Measurements from ENCODE around the gene OR8B12. TPM values are rescaled to one million over a fixed set of nuclear protein-coding genes. Genes with fewer than 3 reads are reported as not detected.

Gene OR8B12
- total RNA-seq, 2 donors from 2014 or later, result not detected

DNA sequence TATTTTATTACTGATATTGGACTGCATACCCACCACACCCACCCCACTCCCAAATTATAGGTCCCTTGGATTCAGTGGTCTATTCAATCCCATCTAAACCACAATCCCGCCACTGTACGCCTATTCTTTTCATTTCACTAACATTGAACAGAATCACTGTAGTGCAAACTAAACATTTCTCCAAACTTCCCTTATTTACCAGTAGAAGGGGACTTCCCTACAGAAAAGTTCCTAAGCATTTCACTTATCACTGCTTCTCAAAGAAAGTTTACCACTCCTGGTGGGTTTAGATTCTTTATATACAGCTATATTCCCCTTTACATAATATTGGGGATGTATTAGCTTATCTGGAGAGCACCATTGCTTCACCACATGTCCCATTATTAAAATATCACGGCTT, 29.3 kb downstream of the OR8B12 start:
- peaks cover 0 to 8% of the 10 kb centered on the region in 2 donors for H3K4me1 Mint-ChIP-seq (ENCODE audit: low read depth in 2 of 2)
- no peak overlapping the region for H3K27ac Mint-ChIP-seq
- no peak for DNase-seq (ENCODE audit: low spot score)
- ATAC-seq, result no peak
- H3K9me3 Mint-ChIP-seq, result peaks cover 3% of the 10 kb centered on the region
- no peaks in the 10 kb centered on the region for H3K36me3 Mint-ChIP-seq
- H3K4me3 Mint-ChIP-seq, result no peak overlapping the region
- peaks cover 6 to 17% of the 10 kb centered on the region in 2 donors for H3K27me3 Mint-ChIP-seq

GRCh38 chr11:124511745-124512144, 31.7 kb downstream of the OR8B12 start:
- peaks cover 14% of the 10 kb centered on the region for H3K36me3 Mint-ChIP-seq
- peaks cover 4 to 29% of the 10 kb centered on the region in 2 donors for H3K27me3 Mint-ChIP-seq
- no peak for ATAC-seq

DNA sequence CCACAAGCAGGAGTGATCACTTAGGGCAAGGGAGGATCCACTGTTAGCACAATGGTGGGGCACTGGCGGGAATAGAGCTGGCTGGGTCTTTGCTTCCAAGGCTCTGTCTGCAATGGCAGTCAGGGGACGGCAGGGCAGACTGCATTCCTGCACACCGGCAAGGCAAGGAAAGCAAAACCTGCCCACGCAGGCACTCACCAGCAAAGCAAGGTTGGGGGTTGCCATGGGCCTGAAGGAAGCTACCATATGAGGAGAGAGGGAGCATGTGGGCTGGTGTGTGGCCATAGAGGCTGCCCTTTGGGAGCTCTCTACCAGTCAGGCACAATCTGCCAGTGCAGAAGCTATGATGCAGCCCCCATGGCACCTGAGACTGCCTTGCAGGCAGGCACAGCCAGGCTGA, 33.2 kb downstream of the OR8B12 start:
- Mint-ChIP-seq H3K4me3 (no peak overlapping the region), H3K4me1 (ENCODE audit: low read depth in 2 of 2) (no peaks in the 10 kb centered on the region), H3K36me3 (peaks cover 14% of the 10 kb centered on the region), H3K27ac (no peak overlapping the region), H3K27me3 (peaks cover 0 to 22% of the 10 kb centered on the region in 2 donors), H3K9me3 (peaks cover 7% of the 10 kb centered on the region)
- ATAC-seq (no peak), DNase-seq (ENCODE audit: low spot score) (no peak)

More at GRCh38 chr11:124511745-124512144, 31.7 kb downstream of the OR8B12 start:
- H3K4me1 Mint-ChIP-seq (ENCODE audit: low read depth in 2 of 2), result peaks cover 0 to 6% of the 10 kb centered on the region in 2 donors
- DNase-seq (ENCODE audit: low spot score), result no peak
- no peak overlapping the region for H3K4me3 Mint-ChIP-seq
- H3K27ac Mint-ChIP-seq, result no peak overlapping the region
- H3K9me3 Mint-ChIP-seq, result peaks cover 7% of the 10 kb centered on the region

- no peak overlapping the region for H3K4me3 Mint-ChIP-seq
- H3K27me3 Mint-ChIP-seq, result peaks cover 2 to 14% of the 10 kb centered on the region in 2 donors
- no peak for DNase-seq (ENCODE audit: low spot score)
- ATAC-seq, result no peak
- H3K36me3 Mint-ChIP-seq, result no peaks in the 10 kb centered on the region
- no peaks in the 10 kb centered on the region for H3K9me3 Mint-ChIP-seq
- no peak overlapping the region for H3K27ac Mint-ChIP-seq
- no peaks in the 10 kb centered on the region for H3K4me1 Mint-ChIP-seq (ENCODE audit: low read depth in 2 of 2)
These were observed 43.7 kb downstream of the OR8B12 start for GRCh38 chr11:124499711-124500110.

GRCh38 chr11:124493016-124493655, 50.3 kb downstream of the OR8B12 start:
- Mint-ChIP-seq H3K4me1 (ENCODE audit: low read depth in 2 of 2) (no peaks in the 10 kb centered on the region), H3K27me3 (peaks cover 2 to 16% of the 10 kb centered on the region in 2 donors), H3K4me3 (no peak overlapping the region), H3K27ac (no peak overlapping the region), H3K9me3 (no peaks in the 10 kb centered on the region), H3K36me3 (no peaks in the 10 kb centered on the region)
- ATAC-seq, result no peak
- no peak for DNase-seq (ENCODE audit: low spot score)

Other genes with a start within 250 kb of the OR8B12 start
- not detected for gene OR8D1, start 229.7 kb downstream of the OR8B12 start, total RNA-seq
- gene OR8D2, start 223.5 kb downstream of the OR8B12 start, total RNA-seq, result not detected
- not detected for gene OR8B2, start 159.2 kb downstream of the OR8B12 start, total RNA-seq
- gene OR8B3, start 144.6 kb downstream of the OR8B12 start, total RNA-seq, result not detected
- gene OR8B4, start 118.8 kb downstream of the OR8B12 start, total RNA-seq, result not detected
- not detected for gene OR8B8, start 98.0 kb downstream of the OR8B12 start, total RNA-seq
- gene OR8A1, start 26.3 kb upstream of the OR8B12 start, total RNA-seq, result not detected
- not detected for gene PANX3, start 67.8 kb upstream of the OR8B12 start, total RNA-seq
- 10 to 100 TPM; 38.2 to 47.7 TPM for gene TBRG1, start 79.2 kb upstream of the OR8B12 start, total RNA-seq
- gene SIAE, start 130.1 kb upstream of the OR8B12 start, total RNA-seq, result 1 to 10 TPM; 1.8 to 2.4 TPM
- 1 to 10 TPM; 1.1 to 1.8 TPM for gene SPA17, start 130.2 kb upstream of the OR8B12 start, total RNA-seq
- 1 to 10 TPM in 1 of 2 donors, under 1 TPM in 1; 0.57 to 5.4 TPM for gene NRGN, start 196.3 kb upstream of the OR8B12 start, total RNA-seq
- not detected for gene VSIG2, start 208.6 kb upstream of the OR8B12 start, total RNA-seq
- gene ESAM, start 218.6 kb upstream of the OR8B12 start, total RNA-seq, result 1 to 10 TPM in 1 of 2 donors, under 1 TPM in 1; 0.17 to 1.4 TPM

Measured in natural killer cell treated with Interleukin-12 subunit alpha and Interleukin-12 subunit beta and Interleukin-15 and Interleukin-18, amount 100 ng/mL, for 72 hours (primary cell).